HG03066 (cell line): ENCODE data around the gene HACD3.
"Not testable (repeated sequence)": the region's sequence is repeated elsewhere in the genome, so short reads cannot be mapped to it uniquely, and the experiment has no call there.

ENCODE experiments used
- ATAC-seq: cut with Tn5 transposase; IDR thresholded peaks from one replicate; pipeline ENCODE4 v1.9.1; 2021; ENCODE audit warnings: low read depth; ENCODE audit not compliant: unreplicated experiment

The HACD3 gene

DNA sequence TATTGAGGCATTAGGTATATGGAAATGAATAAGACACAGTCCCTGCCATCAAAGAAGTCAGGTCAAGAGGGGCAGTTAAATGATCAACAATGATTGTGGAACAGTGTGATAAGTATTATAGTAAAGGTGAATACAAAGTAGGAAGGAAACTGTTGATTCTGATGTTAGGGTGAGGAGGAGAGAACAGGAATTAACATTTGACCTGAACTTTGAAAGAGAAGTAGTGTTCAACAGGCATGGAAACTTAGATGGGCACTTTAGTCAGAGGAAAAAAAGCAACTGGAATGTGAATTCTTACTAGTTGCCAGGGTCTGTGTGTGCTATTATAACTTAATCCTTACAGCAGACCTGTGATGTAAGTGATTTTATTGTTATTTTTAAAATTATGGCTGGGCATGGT, 17.6 kb downstream of the HACD3 start:
- no peak for ATAC-seq

DNA sequence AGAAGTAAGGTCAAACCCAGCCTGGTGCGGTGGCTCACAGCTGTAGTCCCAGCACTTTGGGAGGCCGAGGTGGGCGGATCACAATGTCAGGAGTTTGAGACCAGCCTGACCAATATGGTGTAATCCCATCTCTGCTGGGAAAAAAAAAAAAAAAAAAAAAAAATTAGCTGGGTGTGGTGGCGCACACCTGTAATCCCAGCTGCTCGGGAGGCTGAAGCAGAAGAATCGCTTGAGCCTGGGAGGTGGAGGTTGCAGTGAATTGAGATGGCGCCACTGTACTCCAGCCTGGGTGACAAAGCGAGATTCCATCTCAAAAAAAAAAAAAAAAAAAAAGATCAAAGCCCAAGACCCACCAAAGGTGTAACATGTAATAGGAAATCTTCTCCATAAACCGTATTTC, 19.0 kb downstream of the HACD3 start:
- ATAC-seq, result not testable (repeated sequence)

DNA sequence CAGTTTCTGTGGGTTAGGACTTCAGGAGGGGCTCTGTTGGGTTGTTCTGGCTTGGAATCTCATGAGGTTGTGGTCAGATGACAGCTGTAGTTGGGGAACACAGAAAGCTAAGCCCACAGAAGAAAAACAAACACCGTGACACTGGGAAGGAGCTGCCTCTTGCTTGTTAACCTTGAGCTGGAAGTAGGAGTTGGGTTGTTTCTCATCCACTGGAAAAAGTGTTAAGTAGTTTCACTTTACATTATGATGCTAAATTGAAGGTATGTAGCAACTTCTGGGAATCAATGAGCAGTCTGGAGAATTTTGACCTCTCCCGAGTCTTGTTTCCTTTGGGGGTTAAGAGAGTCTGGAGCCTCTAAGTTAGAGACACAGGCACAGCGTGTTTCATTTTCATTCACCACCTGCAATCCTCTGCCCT, 20.4 kb downstream of the HACD3 start:
- no peak for ATAC-seq

DNA sequence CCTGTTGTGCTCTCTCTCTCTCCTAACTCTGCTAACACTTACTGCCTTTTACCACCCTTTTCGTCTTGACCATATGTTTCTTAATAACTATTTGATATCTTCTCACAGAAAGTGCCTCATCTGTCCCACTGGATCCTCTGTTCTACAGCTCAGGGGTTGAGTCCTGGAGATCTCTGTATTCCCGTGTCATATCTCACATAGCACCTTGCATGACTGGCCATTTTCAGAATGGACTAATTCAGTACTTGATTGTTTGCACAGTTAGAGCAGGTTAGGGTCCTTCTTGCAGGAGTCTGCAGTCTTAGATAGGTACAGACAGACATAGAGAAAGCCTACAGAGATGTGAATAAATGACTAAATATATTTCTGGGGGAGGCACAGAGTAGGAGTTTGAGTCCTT, 20.9 kb downstream of the HACD3 start:
- no peak for ATAC-seq

DNA sequence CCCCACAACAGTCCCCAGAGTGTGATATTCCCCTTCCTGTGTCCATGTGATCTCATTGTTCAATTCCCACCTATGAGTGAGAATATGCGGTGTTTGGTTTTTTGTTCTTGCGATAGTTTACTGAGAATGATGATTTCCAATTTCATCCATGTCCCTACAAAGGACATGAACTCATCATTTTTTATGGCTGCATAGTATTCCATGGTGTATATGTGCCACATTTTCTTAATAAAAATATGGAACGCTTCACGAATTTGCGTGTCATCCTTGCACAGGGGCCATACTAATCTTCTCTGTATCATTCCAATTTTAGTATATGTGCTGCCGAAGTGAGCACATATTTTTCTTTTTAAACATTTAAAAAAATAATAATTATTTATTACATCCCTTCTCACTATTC, 22.6 kb downstream of the HACD3 start:
- not testable (repeated sequence) for ATAC-seq

DNA sequence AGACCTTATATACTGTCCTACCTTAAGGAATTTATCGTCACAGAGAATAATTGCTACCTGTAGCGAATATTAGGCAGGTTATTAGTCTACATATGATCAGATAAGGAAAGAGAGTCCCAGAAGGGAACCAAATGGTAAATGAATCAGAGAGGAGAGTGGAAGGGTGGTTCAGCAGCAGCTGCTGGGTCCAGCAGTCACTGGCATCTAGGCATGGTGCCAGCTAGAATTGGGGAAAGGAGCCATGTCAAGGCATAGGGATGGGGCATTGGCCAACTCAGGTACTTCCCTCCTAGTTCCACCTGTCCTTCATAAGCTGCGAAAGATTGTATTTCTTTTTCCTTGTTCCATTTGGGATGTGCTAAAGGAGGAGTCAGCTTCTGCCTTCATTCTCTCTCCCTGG, 23.4 kb downstream of the HACD3 start:
- ATAC-seq, result no peak

DNA sequence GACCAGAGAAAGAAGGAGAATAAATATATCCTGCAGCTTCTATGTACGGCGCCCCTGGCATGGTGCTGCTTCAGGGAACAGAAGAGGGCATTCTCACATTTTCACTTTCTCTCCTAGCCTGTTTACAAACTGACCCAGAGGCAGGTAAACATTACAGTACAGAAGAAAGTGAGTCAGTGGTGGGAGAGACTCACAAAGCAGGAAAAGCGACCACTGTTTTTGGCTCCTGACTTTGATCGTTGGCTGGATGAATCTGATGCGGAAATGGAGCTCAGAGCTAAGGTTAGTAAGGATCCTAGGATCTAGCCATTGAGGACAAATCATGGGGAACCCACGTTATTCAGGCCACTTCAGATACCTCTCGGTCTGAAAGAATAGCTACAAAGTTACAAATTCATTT, 26.4 kb downstream of the HACD3 start:
- no peak for ATAC-seq

DNA sequence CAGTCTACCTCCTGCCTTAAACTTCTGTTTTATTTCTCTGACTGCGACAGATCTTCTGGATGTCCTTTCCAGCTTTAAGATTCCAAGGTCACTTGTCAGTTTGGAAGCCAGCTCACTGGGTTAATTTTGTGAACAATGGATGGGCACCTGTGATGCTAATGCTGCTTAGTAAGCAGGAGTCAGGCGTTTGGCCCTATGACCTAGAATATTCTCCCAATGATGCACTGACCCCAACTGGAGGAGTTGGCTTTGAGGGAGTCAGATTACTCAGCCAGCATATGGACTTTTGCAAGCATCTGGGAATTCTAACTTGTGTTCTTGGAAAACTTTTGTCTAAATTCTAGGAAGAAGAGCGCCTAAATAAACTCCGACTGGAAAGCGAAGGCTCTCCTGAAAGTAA, 28.1 kb downstream of the HACD3 start:
- ATAC-seq, result no peak

DNA sequence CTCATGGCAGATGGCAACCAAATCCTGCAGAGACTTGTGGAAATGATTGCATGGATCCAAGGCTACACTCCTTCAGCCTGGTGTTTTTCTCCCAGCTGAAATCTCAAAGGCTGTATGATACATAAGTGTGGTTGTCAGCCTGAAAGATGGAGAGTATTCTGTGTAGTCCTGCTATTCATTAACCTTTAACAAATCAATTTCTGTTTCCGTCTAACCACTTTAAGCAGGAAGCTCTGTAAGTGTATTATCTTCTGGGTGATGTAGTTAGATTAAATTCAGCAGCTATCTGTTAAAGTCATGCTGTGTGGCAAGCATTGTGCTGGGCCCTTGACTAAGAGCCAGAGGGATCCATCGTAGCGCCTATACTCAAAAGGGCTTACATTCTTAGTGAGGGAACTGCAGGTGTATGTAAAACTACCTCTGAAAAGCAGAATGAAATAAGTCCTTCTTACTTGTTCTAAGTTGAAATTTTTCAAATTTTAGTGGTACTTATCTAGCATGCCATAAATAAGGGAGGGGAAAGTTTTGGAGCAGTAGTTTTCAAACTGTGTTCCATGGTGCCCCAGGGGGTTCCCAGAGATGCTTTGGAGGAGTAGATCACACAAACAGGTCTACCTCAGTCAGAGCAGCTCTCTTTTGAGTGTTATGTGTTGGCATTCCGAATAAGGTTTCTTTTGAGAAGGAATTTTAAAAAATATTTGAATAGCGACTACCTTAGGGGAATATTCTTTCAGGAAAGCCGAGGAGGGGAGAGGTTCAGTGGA, 28.9 kb downstream of the HACD3 start:
- no peak for ATAC-seq

DNA sequence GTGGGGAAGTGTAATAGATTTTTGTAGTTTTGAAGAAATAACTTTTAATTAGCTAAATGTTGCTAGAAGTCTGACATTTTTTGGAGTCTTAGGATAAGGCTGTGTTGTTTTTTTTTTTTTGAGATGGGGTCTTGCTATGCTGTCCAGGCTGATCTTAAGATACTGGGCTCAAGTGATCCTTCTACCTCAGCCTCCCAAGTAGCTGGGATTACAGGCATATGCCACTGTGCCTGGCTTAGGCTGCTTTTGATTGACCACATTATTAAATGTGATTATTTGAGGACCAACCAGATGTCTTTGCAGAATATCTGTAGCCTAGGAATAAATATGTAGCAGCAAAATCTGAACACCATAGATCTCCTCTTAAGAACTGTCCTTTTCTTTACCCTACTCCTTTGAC, 29.7 kb downstream of the HACD3 start:
- no peak for ATAC-seq

DNA sequence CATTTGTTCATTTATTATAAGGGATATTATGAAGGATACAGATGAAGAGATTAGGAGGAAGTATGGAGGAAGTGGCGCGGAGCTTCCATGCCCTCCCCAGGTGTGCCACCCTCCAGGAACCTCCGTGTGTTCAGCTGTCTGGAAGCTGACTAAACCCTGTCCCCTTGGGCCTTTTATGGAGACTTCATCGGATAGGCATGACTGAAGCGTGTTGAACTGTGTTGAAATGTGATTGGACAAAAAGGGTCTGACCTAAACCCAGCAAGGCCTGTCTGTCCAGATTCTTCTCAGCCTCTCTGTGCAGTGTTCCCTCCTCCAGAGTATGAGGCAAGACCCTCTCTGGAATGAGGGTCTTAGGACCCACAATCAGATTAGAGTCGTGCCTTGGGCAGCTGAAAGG, 31.7 kb downstream of the HACD3 start:
- ATAC-seq, result no peak

DNA sequence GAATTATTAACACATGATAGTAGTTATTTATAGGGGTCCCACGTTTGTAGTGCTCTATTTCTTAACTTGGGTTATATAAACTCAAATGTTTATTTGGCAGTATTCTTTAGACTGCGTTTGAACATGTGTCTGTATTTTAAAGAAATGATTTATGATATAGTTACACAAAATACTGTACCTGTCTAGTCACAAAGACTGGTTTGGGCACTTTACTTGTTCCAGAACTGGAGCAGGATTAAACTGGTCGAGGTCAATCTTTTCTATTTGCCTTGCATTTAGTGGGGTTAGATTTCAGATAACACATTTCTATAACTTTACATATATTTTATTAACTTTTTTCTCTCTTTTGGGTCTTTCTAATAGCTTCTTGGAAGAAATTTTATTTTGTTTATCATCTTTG, 39.5 kb downstream of the HACD3 start:
- no peak for ATAC-seq

DNA sequence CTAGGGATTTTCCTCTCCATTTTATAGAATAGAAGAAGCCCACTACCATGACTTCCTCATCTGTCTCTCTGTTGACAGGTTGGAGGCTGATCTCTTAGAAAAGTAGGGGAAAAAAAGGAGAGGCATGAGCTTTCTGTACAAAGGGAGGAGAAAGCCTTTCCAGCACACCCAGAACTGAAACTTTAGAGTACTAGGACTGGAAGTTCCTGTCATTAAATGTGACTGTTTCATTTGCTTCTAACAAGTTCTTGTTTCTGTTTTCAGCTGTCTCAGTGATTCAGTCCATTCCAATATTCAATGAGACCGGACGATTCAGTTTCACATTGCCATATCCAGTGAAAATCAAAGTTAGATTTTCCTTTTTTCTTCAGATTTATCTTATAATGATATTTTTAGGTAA, 41.7 kb downstream of the HACD3 start:
- ATAC-seq, result no peak

DNA sequence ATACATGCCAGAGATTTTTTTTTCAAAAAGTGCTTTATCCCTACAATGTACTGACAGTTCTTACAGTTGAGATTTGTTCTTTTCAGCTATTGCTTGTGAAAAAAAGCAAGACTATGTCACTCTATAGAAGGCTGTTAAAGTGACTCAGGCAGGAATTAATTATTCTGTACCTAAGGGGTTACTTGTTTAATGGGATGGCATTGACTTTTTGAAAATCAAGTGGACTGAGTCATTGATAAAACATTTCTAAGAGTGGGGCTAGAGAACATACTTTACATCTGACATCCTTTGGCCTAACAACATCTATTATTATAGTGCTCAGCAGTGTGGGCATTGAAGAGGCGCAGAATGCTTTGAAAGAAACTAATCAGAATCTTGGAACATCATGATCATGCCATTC, 46.4 kb downstream of the HACD3 start:
- ATAC-seq, result no peak

DNA sequence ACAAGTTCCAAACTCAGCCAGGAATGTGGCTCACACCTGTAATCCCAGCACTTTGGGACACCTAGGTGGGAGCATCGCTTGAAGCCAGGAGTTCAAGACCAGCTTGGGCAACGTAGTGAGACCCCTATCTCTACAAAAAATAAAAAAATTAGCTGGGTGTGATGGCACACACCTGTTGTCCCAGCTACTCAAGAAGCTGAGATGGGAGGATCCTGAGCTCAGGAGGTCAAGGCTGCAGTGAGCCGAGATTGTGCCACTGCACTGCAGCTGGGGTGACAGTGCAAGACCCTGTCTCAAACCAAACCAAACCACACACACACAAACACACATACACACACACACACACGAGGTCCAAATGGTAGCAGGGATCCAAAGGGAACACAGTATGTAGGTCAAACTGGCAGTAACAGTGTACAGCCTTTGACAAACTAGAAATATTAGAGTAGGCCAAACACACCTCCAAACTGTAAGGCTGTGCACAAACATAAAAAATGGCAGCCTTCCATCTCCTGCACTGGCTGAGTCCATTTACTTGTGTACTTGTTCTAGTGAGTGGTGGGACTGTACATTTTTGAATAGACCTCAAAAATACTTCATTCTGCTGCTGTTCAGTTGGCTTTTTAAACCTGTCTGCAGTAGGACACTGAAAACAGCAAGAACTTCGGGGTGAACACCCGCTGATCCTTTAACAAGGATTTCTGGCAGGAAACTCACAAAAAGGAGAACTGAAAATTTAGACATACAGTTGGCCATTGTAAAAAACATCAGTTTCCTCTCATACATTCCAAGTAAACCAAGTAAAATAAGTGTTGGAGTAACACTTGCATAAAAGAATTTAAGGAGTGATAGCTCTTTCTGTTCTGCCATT, 47.1 kb downstream of the HACD3 start:
- ATAC-seq, result no peak

DNA sequence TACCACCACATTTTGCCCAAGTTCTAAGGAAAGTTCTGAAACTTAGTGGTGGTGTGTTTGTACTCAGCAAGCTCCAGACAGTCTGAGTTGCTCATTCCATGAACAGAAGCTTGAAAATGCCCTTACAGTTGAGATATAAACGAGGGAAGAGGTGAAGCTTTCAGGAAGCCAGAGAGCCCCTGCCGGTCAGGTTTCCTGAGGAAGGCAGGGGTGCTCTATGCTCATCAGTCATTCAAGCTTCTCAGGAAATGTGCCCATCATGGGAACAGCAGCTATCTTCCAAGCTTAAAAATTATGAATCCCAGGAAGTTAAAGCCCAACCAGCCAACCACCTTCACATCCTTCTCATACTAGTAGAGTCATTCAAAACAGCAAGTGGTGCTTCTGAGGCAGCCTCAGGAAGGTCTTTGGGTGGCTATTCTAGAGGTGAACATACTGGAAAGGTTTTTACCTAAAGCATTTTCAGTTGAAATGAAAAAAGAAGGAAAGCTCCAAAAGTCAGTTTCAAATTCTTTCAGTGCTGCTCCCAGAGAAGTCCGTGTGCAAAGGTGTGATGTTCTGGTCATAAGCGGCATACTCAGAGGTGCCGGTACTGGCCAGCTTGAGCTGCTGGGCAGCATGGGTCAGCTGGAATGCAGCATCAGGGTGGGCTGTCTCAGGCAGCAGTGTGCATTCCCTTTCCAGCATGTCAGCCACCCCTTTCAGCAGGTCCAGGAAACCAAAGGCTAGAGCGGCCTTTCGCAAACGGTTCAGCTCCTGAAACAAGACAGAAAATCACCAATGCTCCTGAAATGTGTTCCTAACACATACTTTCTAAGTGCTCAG, 48.9 kb downstream of the HACD3 start:
- no peak for ATAC-seq

DNA sequence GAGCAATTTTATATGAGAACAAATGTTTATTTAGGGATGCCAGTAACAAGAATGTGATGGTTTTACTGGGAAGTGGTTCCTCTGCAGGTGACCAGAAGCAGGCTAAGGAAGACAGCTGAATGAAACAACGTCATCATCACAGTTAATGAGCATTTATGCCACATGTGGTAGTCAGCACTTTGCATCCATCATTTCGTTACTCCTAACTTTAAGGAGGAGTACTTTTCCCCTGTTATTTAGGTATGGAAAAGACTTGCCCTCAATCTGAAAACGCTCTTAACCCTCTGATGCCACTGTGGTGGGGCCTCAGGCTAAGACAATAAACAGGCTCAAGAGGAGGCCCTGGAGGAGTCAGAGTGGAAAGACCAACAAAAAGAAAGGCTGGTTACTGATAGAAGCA, 49.5 kb downstream of the HACD3 start:
- no peak for ATAC-seq

DNA sequence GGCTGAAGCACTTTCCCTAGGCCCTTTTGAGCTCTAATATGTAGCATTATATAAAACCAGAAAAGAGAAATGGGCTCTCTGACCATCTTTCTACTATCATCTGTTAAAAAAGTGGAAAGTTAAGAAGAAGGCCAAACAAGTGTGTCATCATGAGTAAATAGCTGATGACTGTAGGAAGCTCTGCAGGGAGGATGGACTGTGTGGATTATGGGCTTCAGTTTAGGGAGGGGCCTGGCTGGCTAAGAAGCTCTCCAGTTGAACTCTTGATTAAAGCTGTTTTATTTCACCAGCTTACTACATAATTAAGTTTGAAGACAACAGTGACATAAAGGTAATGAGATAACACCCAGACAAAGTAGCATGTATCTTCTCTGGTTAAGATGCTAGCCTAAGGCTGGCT, 50.0 kb downstream of the HACD3 start:
- ATAC-seq, result no peak

DNA sequence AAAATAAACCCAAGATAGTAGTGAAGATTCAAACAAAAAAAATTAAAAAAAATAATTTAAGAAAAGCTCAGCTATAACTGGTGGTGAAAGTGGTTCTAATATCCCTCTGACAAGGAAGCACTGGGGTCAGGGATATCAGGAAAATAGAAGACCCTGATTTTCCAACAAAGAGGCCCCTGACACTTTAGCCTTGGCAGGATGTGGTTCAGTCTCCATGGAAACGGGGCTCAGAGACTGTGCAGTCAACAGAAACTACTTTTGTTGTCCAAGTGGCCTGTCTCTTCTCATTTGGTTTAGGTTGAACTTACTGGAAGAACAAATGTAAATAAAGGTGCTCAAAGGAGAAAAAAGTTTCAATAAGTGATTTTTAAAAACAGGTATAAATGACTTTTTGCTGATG, 53.4 kb downstream of the HACD3 start:
- ATAC-seq, result no peak

DNA sequence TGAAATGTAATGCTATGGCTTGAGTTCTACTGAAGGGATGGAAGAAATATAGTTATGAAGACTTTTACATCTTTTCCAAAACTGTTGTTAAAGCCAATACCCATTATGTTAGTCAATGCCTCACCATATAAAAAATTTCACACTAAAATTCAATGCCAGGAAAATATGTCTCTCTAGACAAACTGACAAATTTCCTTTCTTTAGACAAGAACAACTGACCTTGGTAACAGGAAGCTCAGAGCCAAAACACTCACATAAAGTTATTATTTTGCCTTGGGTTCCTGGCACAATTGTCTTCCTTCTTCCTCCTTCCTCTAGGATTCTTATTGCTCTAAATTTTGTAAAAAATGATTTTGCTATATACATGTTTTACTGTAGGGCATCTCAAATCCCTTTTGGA, 54.0 kb downstream of the HACD3 start:
- ATAC-seq, result no peak

DNA sequence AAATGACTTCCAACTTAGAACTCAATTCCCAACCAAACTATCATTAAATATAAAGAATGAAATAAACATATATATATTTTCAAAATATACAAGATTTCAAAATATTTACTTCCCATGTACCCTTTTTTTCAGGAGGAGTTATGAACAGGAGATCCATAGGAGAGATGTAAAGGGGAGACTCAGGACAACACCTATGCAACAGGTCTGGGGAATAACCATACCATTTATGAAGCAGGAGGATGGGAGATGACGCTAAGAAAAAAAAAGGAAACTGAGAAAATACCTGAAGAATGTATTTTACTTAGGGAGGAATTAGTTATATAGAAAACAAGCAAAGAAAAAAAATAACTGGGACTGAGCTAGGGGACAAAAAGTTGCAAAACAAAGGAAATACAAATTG, 56.8 kb downstream of the HACD3 start:
- ATAC-seq, result no peak
